Peyer's patch (tissue), 4 donors: ENCODE results near the gene SHC4. TPM values are rescaled to one million over a fixed set of nuclear protein-coding genes. Genes with fewer than 3 reads are reported as not detected.
A peak's percentile ranks its signal among the peaks of the same experiment; 100 is the strongest.

Source experiments
- DNase-seq, 3 donors: peaks; one replicate each; pipeline ENCODE4 v3.0.0-alpha.2; 2017 to 2019
- H3K27ac ChIP-seq, 4 donors: fragments of 200-600 bp; sonication (generic); one replicate each; pipeline ENCODE4 v1.5.1; 2016 to 2019
- H3K27me3 ChIP-seq, 2 donors: fragments of 200-600 bp; sonication (generic); one replicate each; pipeline ENCODE4 v1.5.1; 2019
- H3K36me3 ChIP-seq, 3 donors: fragments of 200-600 bp; sonication (generic); one replicate each; pipeline ENCODE4 v1.5.1; 2016 to 2019
- H3K4me1 ChIP-seq, 4 donors: fragments of 200-600 bp; sonication (generic); one replicate each; pipeline ENCODE4 v1.5.1; 2016 to 2019
- H3K4me3 ChIP-seq, 4 donors: fragments of 200-600 bp; sonication (generic); 1 replicate in 3 of 4; 2 replicates in 1 of 4; pipeline ENCODE4 v1.5.1; 2016 to 2019; ENCODE audit warnings: mild to moderate bottlenecking in 1 of 4
- H3K9me3 ChIP-seq, 4 donors: fragments of 200-600 bp; sonication (generic); one replicate each; pipeline ENCODE4 v1.5.1; 2016 to 2019; ENCODE audit warnings: mild to moderate bottlenecking in 1 of 4
- CTCF ChIP-seq, 6 experiments: fragments of 450-650 bp in 4 of 6; fragments of 200-600 bp in 2 of 6; sonication (generic) in 1 of 6; IDR thresholded peaks; one replicate each; pipeline ENCODE4 v1.5.1; 2017 to 2019; ENCODE audit warnings: antibody characterized with exemption in 6 of 6, mild to moderate bottlenecking in 3 of 6, moderate library complexity in 1 of 6
- POLR2A ChIP-seq, 2 donors: fragments of 450-650 bp; IDR thresholded peaks; one replicate each; pipeline ENCODE4 v1.5.1; 2017; ENCODE audit warnings: antibody characterized with exemption in 2 of 2, mild to moderate bottlenecking in 2 of 2, moderate library complexity in 2 of 2
- total RNA-seq, 4 donors: library from RNA; depleted of rRNA; stranded (reverse); fragments of >200 nt; gene quantifications; one replicate each; pipeline ENCODE4 v1.1.0, GENCODE V29; 2016

SHC4 gene
- total RNA-seq, 4 donors from 2014 or later, result 0.66 TPM; not detected in 3

GRCh38 chr15:48984021-48984710, 20.4 kb upstream of the SHC4 start:
- no peaks in the 10 kb centered on the region for H3K9me3 ChIP-seq
- H3K36me3 ChIP-seq, result no peaks in the 10 kb centered on the region
- TF ChIP-seq POLR2A (IDR thresholded peaks at IDR 0.05) (no peak), CTCF (IDR thresholded peaks at IDR 0.05) (no peak)
- no peak overlapping the region for H3K27ac ChIP-seq
- H3K4me3 ChIP-seq, result no peak overlapping the region
- DNase-seq, result no peak
- H3K4me1 ChIP-seq, result no peaks in the 10 kb centered on the region
- no peaks in the 10 kb centered on the region for H3K27me3 ChIP-seq

DNA sequence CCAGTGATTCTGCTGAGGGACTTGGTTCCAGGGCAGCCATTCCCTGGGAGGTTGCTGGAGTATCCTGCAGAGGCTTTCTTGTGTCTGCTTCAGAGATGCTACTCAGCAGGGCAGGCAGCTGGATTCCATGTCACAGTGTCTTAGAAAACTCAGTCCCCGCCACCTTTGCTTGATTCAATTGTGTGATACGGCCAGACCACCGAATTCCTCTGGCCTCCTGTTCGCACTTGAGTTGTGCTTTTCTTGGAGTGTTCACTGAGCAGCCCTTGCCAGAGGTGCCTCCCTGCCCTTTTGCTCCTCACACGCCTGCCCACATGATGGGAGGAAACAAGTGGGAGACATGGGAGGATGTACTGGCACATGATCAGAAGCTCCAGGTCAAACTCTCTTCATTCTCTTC, 19.6 kb upstream of the SHC4 start:
- Histone ChIP-seq H3K36me3 (no peaks in the 10 kb centered on the region), H3K9me3 (no peaks in the 10 kb centered on the region), H3K4me1 (no peaks in the 10 kb centered on the region), H3K27me3 (no peaks in the 10 kb centered on the region), H3K27ac (no peak overlapping the region), H3K4me3 (no peak overlapping the region)
- TF ChIP-seq CTCF (IDR thresholded peaks at IDR 0.05) (no peak), POLR2A (IDR thresholded peaks at IDR 0.05) (no peak)
- DNase-seq, result no peak

DNA sequence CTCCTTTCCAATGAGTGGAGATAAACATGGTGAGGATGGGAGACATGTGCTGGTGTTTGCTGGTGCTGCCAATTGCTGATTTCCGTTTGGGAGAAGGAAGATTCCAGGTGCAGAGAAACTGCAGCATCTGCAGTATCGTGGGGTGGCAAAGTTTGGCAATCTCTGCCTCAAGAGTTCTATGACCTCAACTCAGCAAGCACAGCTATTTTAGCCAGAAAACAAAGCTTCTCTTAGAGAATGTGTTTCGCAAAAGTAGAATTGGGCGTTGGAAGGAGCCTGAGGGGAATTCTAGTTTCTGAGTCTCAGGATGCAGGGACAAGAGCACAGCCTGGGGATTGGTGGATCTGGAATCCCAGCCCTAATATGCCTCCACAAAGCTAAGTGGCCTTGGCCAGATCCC, 18.2 kb upstream of the SHC4 start:
- DNase-seq, result no peak
- TF ChIP-seq POLR2A (IDR thresholded peaks at IDR 0.05) (no peak), CTCF (IDR thresholded peaks at IDR 0.05) (no peak)
- Histone ChIP-seq H3K27me3 (no peaks in the 10 kb centered on the region), H3K4me3 (no peak overlapping the region), H3K9me3 (no peaks in the 10 kb centered on the region), H3K4me1 (no peaks in the 10 kb centered on the region), H3K36me3 (no peaks in the 10 kb centered on the region), H3K27ac (no peak overlapping the region)

DNA sequence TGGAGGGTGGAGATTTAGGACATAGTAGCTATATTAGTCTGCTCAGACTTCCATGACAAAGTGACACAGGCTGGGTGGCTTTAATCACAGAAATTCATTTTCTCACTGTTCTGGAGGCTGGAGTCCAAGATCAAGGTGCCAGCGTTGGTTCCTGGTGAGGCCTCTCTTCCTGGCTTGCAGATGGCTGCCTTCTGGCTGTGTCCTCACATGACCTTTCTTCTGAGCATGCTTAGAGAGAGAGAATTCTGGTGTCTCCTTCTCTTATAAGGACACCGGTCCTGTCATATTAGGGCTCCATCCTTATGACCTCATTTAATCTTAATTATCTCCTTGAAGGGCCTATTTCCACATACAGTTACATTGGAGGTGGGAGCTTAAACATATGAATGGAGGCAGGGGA, 14.9 kb upstream of the SHC4 start:
- no peak for DNase-seq
- Histone ChIP-seq H3K27me3 (no peaks in the 10 kb centered on the region), H3K27ac (no peak overlapping the region), H3K36me3 (no peaks in the 10 kb centered on the region), H3K4me1 (no peaks in the 10 kb centered on the region), H3K9me3 (no peaks in the 10 kb centered on the region), H3K4me3 (no peak overlapping the region)
- TF ChIP-seq CTCF (IDR thresholded peaks at IDR 0.05) (no peak), POLR2A (IDR thresholded peaks at IDR 0.05) (no peak)

DNA sequence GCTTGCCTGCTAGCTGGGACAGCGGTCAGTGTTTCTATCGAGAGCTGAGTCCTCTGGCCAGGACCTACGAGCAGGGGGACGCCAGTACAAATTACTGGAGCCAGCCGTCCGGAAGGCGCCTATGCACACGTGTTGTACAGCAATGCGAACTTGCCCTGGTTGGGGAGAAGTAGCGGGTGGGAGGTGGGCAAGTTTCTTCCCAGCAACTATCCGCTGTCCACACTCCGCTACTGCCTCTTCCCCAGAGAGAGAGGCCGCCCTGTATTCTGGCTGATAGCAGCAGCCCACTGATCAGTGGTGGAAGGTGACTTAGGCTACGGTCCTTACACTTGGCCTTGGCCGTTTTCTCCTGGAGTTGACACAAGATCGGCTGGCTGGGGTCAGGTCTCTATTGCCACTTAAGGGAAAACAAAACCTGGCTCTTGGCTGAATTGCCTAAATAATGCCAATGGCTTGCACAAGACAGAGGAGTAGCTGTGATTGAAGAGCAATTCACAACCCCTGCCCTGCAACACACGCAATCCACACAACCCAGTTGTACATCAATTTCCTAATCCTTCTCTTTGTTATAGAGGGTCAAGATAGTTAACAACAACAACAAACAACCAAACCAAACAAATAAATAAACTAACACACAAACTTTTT, 12.8 kb upstream of the SHC4 start:
- Histone ChIP-seq H3K27me3 (no peaks in the 10 kb centered on the region), H3K27ac (peak overlapping the region in 1 of 4 donors; percentile 45), H3K36me3 (no peaks in the 10 kb centered on the region), H3K4me3 (peak overlapping the region in 1 of 4 donors; percentile 56), H3K4me1 (no peaks in the 10 kb centered on the region), H3K9me3 (no peaks in the 10 kb centered on the region)
- TF ChIP-seq CTCF (IDR thresholded peaks at IDR 0.05), result no peak
- no peak for TF ChIP-seq POLR2A (IDR thresholded peaks at IDR 0.05)
- no peak for DNase-seq
